ENCODE results near the gene PPP2R5D. TPM values are rescaled to one million over a fixed set of nuclear protein-coding genes. Genes with fewer than 3 reads are reported as not detected.

PPP2R5D gene
- total and polyA plus RNA-seq, 9 of the 15 experiments (the other 6 are each of a cell fraction or from before 2014, with no cell fraction given): 1.3 to 96.1 (median 38.4) TPM

DNA sequence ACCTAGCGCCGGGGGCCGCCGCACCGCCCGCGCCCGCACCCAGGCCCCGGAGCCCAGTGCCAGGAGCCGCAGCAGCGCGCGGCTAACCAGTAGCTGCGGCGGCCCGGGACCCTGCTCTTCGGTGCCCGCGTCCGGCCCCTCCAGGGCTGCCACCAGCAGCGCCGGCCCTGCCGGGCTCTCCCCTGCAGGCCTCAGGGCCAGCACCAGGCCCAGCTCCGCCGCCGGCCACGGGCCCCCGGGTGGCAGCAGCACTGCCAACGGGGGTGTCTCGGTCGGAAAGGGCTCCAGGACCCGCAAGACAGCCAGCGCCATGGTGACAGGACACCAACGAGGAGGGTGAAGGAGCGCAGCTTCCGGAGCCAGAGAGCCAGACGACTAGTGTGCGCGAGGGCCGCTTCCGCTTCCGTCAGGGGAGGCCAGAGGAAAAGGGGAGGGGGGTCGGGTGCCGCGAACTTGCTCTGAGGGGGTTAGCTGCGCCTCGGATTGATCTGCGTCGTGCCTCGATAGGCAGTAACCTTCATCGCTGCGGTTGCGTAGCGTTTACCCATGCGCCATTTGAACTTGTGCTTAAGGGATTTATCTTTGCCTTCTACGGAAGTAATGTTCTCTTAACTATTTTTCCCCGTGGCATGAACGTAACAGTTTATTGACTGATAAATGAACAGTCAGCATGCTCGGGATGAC lies 5.4 kb upstream of the PPP2R5D start, which contains the start of gene PEX6 (continued):
- TF ChIP-seq, protein P1, sequence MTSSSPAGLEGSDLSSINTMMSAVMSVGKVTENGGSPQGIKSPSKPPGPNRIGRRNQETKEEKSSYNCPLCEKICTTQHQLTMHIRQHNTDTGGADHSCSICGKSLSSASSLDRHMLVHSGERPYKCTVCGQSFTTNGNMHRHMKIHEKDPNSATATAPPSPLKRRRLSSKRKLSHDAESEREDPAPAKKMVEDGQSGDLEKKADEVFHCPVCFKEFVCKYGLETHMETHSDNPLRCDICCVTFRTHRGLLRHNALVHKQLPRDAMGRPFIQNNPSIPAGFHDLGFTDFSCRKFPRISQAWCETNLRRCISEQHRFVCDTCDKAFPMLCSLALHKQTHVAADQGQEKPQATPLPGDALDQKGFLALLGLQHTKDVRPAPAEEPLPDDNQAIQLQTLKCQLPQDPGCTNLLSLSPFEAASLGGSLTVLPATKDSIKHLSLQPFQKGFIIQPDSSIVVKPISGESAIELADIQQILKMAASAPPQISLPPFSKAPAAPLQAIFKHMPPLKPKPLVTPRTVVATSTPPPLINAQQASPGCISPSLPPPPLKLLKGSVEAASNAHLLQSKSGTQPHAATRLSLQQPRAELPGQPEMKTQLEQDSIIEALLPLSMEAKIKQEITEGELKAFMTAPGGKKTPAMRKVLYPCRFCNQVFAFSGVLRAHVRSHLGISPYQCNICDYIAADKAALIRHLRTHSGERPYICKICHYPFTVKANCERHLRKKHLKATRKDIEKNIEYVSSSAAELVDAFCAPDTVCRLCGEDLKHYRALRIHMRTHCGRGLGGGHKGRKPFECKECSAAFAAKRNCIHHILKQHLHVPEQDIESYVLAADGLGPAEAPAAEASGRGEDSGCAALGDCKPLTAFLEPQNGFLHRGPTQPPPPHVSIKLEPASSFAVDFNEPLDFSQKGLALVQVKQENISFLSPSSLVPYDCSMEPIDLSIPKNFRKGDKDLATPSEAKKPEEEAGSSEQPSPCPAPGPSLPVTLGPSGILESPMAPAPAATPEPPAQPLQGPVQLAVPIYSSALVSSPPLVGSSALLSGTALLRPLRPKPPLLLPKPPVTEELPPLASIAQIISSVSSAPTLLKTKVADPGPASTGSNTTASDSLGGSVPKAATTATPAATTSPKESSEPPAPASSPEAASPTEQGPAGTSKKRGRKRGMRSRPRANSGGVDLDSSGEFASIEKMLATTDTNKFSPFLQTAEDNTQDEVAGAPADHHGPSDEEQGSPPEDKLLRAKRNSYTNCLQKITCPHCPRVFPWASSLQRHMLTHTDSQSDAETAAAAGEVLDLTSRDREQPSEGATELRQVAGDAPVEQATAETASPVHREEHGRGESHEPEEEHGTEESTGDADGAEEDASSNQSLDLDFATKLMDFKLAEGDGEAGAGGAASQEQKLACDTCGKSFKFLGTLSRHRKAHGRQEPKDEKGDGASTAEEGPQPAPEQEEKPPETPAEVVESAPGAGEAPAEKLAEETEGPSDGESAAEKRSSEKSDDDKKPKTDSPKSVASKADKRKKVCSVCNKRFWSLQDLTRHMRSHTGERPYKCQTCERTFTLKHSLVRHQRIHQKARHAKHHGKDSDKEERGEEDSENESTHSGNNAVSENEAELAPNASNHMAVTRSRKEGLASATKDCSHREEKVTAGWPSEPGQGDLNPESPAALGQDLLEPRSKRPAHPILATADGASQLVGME (CRISPR knock-in tag; IDR thresholded peaks at IDR 0.05): peak; percentile 70; the same call in 1 of the 2 replicates
- no peak for TF ChIP-seq COPS2 (conservative IDR thresholded peaks at IDR 0.05)
- TF ChIP-seq, protein P2, sequence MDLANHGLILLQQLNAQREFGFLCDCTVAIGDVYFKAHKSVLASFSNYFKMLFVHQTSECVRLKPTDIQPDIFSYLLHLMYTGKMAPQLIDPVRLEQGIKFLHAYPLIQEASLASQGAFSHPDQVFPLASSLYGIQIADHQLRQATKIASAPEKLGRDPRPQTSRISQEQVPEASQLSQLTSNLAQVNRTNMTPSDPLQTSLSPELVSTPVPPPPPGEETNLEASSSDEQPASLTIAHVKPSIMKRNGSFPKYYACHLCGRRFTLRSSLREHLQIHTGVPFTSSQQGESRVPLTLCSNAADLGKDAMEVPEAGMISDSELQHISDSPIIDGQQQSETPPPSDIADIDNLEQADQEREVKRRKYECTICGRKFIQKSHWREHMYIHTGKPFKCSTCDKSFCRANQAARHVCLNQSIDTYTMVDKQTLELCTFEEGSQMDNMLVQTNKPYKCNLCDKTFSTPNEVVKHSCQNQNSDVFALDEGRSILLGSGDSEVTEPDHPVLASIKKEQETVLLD (IDR thresholded peaks at IDR 0.05): peak; percentile 64; the same call in 1 of the 2 replicates
- TF ChIP-seq TEAD4 (IDR thresholded peaks at IDR 0.05; ENCODE audit: low read length): 0 out of 2 replicates have a peak, but pooled peaks have one; percentile 8
- no peak for TF ChIP-seq TEAD4 (CRISPR knock-in tag; IDR thresholded peaks at IDR 0.05; ENCODE audit: borderline replicate concordance)
- TF ChIP-seq, protein P3, sequence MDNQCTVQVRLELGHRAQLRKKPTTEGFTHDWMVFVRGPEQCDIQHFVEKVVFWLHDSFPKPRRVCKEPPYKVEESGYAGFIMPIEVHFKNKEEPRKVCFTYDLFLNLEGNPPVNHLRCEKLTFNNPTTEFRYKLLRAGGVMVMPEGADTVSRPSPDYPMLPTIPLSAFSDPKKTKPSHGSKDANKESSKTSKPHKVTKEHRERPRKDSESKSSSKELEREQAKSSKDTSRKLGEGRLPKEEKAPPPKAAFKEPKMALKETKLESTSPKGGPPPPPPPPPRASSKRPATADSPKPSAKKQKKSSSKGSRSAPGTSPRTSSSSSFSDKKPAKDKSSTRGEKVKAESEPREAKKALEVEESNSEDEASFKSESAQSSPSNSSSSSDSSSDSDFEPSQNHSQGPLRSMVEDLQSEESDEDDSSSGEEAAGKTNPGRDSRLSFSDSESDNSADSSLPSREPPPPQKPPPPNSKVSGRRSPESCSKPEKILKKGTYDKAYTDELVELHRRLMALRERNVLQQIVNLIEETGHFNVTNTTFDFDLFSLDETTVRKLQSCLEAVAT (IDR thresholded peaks at IDR 0.05): peak in 1 of 2 experiments; percentile 70; a peak in 1 of 4 replicates
- no peak for TF ChIP-seq CLOCK (CRISPR knock-in tag; IDR thresholded peaks at IDR 0.05; ENCODE audit: borderline replicate concordance)
- no peak for TF ChIP-seq BRCA1 (IDR thresholded peaks at IDR 0.05)
- no peak for TF ChIP-seq BRCA1 (CRISPR knock-in tag; IDR thresholded peaks at IDR 0.05)
- peak; percentile 59; the same call in 1 of the 2 replicates for TF ChIP-seq SMARCA4 (IDR thresholded peaks at IDR 0.05)
- no peak for TF ChIP-seq ZNF324 (CRISPR knock-in tag; IDR thresholded peaks at IDR 0.05)
- peak; percentile 31 for TF ChIP-seq NR2C1 (IDR thresholded peaks at IDR 0.05)
- TF ChIP-seq NR2C1 (tag; IDR thresholded peaks at IDR 0.05): peak; percentile 65; the same call in 1 of the 2 replicates
- peak; percentile 63; the same call in 1 of the 2 replicates for TF ChIP-seq SP1 (CRISPR knock-in tag; IDR thresholded peaks at IDR 0.05)

Measured in K562 (cell line).